Esophagus muscularis mucosa (tissue), 4 donors: ENCODE results near the gene GRB7. TPM values are rescaled to one million over a fixed set of nuclear protein-coding genes. Genes with fewer than 3 reads are reported as not detected.
"Not testable (repeated sequence)": the region's sequence is repeated elsewhere in the genome, so short reads cannot be mapped to it uniquely, and the experiment has no call there.

Source experiments
- DNase-seq: peaks from one replicate; pipeline ENCODE4 v3.0.0-alpha.2; 2017; ENCODE audit errors: extremely low spot score
- H3K27ac ChIP-seq, 4 donors: fragments of 200-600 bp; sonication (generic); replicated peaks in 1 of 4; 1 replicate in 3 of 4; 2 replicates in 1 of 4; pipeline ENCODE4 v1.5.1; 2016 to 2019; ENCODE audit warnings: mild to moderate bottlenecking in 1 of 4
- H3K27me3 ChIP-seq, 4 donors: fragments of 200-600 bp; sonication (generic); one replicate each; pipeline versions ENCODE4 v1.5.1 to v1.6.0; 2016 to 2019
- H3K36me3 ChIP-seq, 4 donors: fragments of 200-600 bp; sonication (generic); one replicate each; pipeline ENCODE4 v1.5.1; 2016 to 2019
- H3K4me1 ChIP-seq, 4 donors: fragments of 200-600 bp; sonication (generic); one replicate each; pipeline ENCODE4 v1.5.1; 2016 to 2019
- H3K4me3 ChIP-seq, 4 donors: fragments of 200-600 bp; sonication (generic); 1 replicate in 2 of 4; 2 replicates in 2 of 4; pipeline ENCODE4 v1.5.1; 2016 to 2019; ENCODE audit warnings: mild to moderate bottlenecking in 4 of 4, moderate library complexity in 1 of 4
- H3K9me3 ChIP-seq, 4 donors: fragments of 200-600 bp; sonication (generic); 1 replicate in 3 of 4; 2 replicates in 1 of 4; pipeline ENCODE4 v1.5.1; 2016 to 2019
- EP300 ChIP-seq: sonication (generic); formaldehyde crosslinking; IDR thresholded peaks from one replicate; pipeline ENCODE4 v1.6.1; 2017; ENCODE audit warnings: antibody characterized with exemption
- POLR2A ChIP-seq: fragments of 450-650 bp; IDR thresholded peaks from one replicate; pipeline ENCODE4 v1.6.1; 2017; ENCODE audit warnings: antibody characterized with exemption, moderate library complexity, mild to moderate bottlenecking, low read depth
- POLR2AphosphoS5 ChIP-seq, 2 donors: sonication (generic); formaldehyde crosslinking; IDR thresholded peaks; one replicate each; pipeline ENCODE4 v1.6.1; 2017; ENCODE audit warnings: antibody characterized with exemption in 2 of 2
- WGBS: methylation state at CpG from one replicate; pipeline ENCODE4 v1.1.5; 2018; 5-methylcytosine and 5-hydroxymethylcytosine counted together
- intact Hi-C: fragments of 100-400 bp; cut with DNase I; formaldehyde crosslinking; loops from one replicate; pipeline ENCODE4 v1.15.1; 2023
- total RNA-seq, 4 donors: library from RNA; depleted of rRNA; stranded (reverse); fragments of >200 nt; gene quantifications; one replicate each; pipeline versions ENCODE4 v1.1.0 to v1.2.1, GENCODE V29; 2016
- TF ChIP-seq, protein P1 (sequence below), 3 experiments: fragments of 200-600 bp in 2 of 3; fragments of 450-650 bp in 1 of 3; sonication (generic) in 2 of 3; IDR thresholded peaks; one replicate each; pipeline ENCODE4 v1.5.1; 2017 to 2019; ENCODE audit warnings: antibody characterized with exemption in 3 of 3, mild to moderate bottlenecking in 2 of 3, moderate library complexity in 1 of 3

GRB7 gene
- total RNA-seq, 4 donors from 2014 or later: 0.23 to 0.83 (median 0.55) TPM

DNA sequence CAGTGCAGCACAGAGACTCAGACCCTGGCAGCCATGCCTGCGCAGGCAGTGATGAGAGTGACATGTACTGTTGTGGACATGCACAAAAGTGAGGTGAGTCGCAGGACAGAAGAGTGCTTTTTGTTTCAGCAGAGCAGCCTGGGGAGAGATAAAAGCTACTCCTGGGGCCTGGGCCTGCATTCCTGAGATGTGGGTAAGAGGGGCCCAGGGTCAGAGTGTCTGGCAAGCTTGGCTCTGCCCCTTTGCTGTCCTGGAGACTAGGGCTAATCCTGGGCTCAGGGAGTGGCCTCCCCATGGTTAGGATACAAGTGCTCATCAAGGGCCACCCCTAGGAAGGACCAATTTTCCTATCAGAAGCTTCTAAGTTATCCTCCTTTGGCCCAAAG, 42.7 kb upstream of the GRB7 start:
- TF ChIP-seq POLR2A (no peak), EP300 (no peak), POLR2AphosphoS5 (IDR thresholded peaks at IDR 0.05) (no peak)
- TF ChIP-seq, protein P1, sequence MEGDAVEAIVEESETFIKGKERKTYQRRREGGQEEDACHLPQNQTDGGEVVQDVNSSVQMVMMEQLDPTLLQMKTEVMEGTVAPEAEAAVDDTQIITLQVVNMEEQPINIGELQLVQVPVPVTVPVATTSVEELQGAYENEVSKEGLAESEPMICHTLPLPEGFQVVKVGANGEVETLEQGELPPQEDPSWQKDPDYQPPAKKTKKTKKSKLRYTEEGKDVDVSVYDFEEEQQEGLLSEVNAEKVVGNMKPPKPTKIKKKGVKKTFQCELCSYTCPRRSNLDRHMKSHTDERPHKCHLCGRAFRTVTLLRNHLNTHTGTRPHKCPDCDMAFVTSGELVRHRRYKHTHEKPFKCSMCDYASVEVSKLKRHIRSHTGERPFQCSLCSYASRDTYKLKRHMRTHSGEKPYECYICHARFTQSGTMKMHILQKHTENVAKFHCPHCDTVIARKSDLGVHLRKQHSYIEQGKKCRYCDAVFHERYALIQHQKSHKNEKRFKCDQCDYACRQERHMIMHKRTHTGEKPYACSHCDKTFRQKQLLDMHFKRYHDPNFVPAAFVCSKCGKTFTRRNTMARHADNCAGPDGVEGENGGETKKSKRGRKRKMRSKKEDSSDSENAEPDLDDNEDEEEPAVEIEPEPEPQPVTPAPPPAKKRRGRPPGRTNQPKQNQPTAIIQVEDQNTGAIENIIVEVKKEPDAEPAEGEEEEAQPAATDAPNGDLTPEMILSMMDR (IDR thresholded peaks at IDR 0.05): no peak
- no peaks in the 10 kb centered on the region for H3K27me3 ChIP-seq
- no peak overlapping the region for H3K4me3 ChIP-seq
- H3K27ac ChIP-seq: no peak overlapping the region
- intact Hi-C loops: no loop called here
- WGBS: 96% methylated on average over 2 of the region's 2 CpGs
- no peaks in the 10 kb centered on the region for H3K9me3 ChIP-seq
- peaks cover 5 to 8% (median 7%) of the 10 kb centered on the region in 4 donors for H3K4me1 ChIP-seq
- peaks cover 0 to 6% (median 0%) of the 10 kb centered on the region in 4 donors for H3K36me3 ChIP-seq
- DNase-seq: no peak

DNA sequence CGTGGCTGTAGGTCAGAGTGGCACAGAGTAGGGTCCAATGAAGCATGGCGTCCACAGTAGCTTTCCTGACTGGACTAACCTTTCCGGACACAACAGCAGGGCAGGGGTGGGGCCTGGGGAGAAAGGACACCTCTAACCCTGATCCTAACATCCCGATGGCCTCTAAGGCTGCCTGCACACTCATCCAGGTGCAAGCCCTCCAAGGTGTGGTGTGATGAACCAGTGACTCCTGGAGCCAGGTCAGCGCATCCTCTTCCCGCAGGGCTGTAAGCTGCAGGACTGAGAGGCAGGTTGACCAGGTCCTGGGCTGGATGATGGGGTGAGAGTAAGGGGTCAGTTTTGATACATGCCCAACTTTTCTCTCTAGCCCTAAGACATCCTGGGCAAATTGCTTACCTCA, 41.0 kb upstream of the GRB7 start:
- intact Hi-C loops: no loop called here
- H3K4me1 ChIP-seq: peaks cover 15 to 23% (median 20%) of the 10 kb centered on the region in 4 donors
- DNase-seq: no peak
- TF ChIP-seq, protein P1 (IDR thresholded peaks at IDR 0.05): no peak
- TF ChIP-seq POLR2A (no peak), EP300 (no peak), POLR2AphosphoS5 (IDR thresholded peaks at IDR 0.05) (no peak)
- 100% methylated on average over 2 of the region's 6 CpGs for WGBS
- no peak overlapping the region for H3K4me3 ChIP-seq
- H3K9me3 ChIP-seq: no peaks in the 10 kb centered on the region
- no peaks in the 10 kb centered on the region for H3K27me3 ChIP-seq
- no peak overlapping the region for H3K27ac ChIP-seq
- peaks cover 0 to 6% (median 0%) of the 10 kb centered on the region in 4 donors for H3K36me3 ChIP-seq

DNA sequence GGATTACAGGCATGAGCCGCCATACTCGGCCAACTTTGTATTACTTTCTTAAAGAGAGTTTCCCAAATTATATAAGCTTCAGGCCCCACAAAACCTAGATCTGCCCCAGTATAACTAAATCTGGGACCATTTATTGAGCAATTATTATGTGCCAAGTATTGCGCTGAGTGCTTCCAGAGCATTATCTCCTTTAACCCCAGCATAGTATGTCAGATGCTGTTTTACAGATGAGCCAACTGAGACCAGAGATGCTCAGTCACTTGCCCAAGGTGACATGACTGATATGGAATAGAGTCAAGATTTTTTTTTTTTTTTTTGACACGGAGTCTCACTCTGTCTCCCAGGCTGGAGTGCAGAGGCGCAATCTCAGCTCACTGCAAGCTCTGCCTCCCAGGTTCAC, 39.8 kb upstream of the GRB7 start:
- intact Hi-C loops: no loop called here
- no peak overlapping the region for H3K27ac ChIP-seq
- H3K9me3 ChIP-seq: no peaks in the 10 kb centered on the region
- H3K4me1 ChIP-seq: peaks cover 20 to 35% (median 31%) of the 10 kb centered on the region in 4 donors
- TF ChIP-seq POLR2AphosphoS5 (IDR thresholded peaks at IDR 0.05): no peak
- no peak for TF ChIP-seq EP300
- TF ChIP-seq, protein P1 (IDR thresholded peaks at IDR 0.05): no peak
- TF ChIP-seq POLR2A: no peak
- H3K36me3 ChIP-seq: peaks cover 0 to 6% (median 0%) of the 10 kb centered on the region in 4 donors
- no peak overlapping the region for H3K4me3 ChIP-seq
- WGBS: 96% methylated on average over 5 of the region's 5 CpGs
- no peaks in the 10 kb centered on the region for H3K27me3 ChIP-seq
- DNase-seq: no peak

DNA sequence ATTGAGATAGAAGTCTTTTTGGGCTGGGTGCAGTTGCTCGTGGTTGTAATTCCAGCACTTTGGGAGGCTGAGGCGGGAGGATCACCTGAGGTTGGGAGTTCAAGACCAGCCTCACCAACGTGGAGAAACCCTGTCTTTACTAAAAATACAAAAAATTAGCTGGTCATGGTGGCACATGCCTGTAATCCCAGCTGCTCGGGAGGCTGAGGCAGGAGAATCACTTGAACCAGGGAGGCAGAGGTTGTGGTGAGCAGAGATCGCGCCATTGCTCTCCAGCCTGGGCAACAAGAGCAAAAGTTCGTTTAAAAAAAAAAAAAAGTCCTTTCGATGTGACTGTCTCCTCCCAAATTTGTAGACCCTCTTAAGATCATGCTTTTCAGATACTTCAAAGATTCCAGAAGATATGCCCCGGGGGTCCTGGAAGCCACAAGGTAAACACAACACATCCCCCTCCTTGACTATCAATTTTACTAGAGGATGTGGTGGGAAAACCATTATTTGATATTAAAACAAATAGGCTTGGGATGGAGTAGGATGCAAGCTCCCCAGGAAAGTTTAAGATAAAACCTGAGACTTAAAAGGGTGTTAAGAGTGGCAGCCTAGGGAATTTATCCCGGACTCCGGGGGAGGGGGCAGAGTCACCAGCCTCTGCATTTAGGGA, 38.5 kb upstream of the GRB7 start:
- H3K36me3 ChIP-seq, intact Hi-C loops, DNase-seq, H3K27me3 ChIP-seq, H3K9me3 ChIP-seq: not testable (repeated sequence)
- 48% methylated on average over 11 of the region's 11 CpGs for WGBS
- H3K4me3 ChIP-seq: peak overlapping the region; percentile 93 to 99 (median 97)
- peaks cover 20 to 46% (median 38%) of the 10 kb centered on the region in 4 donors for H3K4me1 ChIP-seq
- peak overlapping the region; percentile 85 to 92 (median 87) for H3K27ac ChIP-seq

DNA sequence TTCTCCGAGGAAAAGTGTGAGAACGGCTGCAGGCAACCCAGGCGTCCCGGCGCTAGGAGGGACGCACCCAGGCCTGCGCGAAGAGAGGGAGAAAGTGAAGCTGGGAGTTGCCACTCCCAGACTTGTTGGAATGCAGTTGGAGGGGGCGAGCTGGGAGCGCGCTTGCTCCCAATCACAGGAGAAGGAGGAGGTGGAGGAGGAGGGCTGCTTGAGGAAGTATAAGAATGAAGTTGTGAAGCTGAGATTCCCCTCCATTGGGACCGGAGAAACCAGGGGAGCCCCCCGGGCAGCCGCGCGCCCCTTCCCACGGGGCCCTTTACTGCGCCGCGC, 38.0 kb upstream of the GRB7 start, which contains the start of gene ERBB2:
Gene ERBB2, plus strand, starts transcription at position 247 of the 330 bp plus-strand sequence. CDS start 175 bp downstream, outside the sequence.
- Histone ChIP-seq H3K36me3 (peaks cover 0 to 5% (median 0%) of the 10 kb centered on the region in 4 donors), H3K9me3 (no peaks in the 10 kb centered on the region), H3K4me1 (peaks cover 25 to 51% (median 43%) of the 10 kb centered on the region in 4 donors), H3K27ac (peak within 1 kb of the TSS; percentile 85 to 92 (median 87)), H3K27me3 (no peaks in the 10 kb centered on the region), H3K4me3 (peak within 1 kb of the TSS; percentile 93 to 99 (median 97))
- intact Hi-C loops: no loop called here
- no peak for DNase-seq
- TF ChIP-seq POLR2A (no peak), POLR2AphosphoS5 (IDR thresholded peaks at IDR 0.05) (peak; percentile 73 to 91)
- 9% methylated on average over 18 of the region's 20 CpGs for WGBS
